Upper lobe of left lung (tissue), 4 donors: ENCODE data around the gene WDR76.

Source experiments
- EP300 ChIP-seq, 4 donors: sonication (generic); formaldehyde crosslinking; IDR thresholded peaks; one replicate each; pipeline ENCODE4 v1.5.1; 2017; ENCODE audit warnings: antibody characterized with exemption in 4 of 4, control low read depth in 2 of 4
- POLR2A ChIP-seq, 4 donors: fragments of 450-650 bp; IDR thresholded peaks; one replicate each; pipeline ENCODE4 v1.5.1; 2016 to 2017; ENCODE audit warnings: antibody characterized with exemption in 4 of 4, mild to moderate bottlenecking in 2 of 4
- POLR2AphosphoS5 ChIP-seq, 2 donors: sonication (generic); formaldehyde crosslinking; IDR thresholded peaks; one replicate each; pipeline ENCODE4 v1.5.1; 2017; ENCODE audit warnings: antibody characterized with exemption in 2 of 2
- TF ChIP-seq, protein P1 (sequence below), 6 experiments: fragments of 450-650 bp in 4 of 6; fragments of 200-600 bp in 2 of 6; sonication (generic) in 2 of 6; IDR thresholded peaks; one replicate each; pipeline ENCODE4 v1.5.1; 2016 to 2019; ENCODE audit warnings: antibody characterized with exemption in 6 of 6

GRCh38 chr15:43826508-43827341, at the start of gene WDR76:
- TF ChIP-seq POLR2A (IDR thresholded peaks at IDR 0.05) = peak in 1 of 4 donors; percentile 47
- no peak for TF ChIP-seq EP300 (IDR thresholded peaks at IDR 0.05)
- TF ChIP-seq, protein P1, sequence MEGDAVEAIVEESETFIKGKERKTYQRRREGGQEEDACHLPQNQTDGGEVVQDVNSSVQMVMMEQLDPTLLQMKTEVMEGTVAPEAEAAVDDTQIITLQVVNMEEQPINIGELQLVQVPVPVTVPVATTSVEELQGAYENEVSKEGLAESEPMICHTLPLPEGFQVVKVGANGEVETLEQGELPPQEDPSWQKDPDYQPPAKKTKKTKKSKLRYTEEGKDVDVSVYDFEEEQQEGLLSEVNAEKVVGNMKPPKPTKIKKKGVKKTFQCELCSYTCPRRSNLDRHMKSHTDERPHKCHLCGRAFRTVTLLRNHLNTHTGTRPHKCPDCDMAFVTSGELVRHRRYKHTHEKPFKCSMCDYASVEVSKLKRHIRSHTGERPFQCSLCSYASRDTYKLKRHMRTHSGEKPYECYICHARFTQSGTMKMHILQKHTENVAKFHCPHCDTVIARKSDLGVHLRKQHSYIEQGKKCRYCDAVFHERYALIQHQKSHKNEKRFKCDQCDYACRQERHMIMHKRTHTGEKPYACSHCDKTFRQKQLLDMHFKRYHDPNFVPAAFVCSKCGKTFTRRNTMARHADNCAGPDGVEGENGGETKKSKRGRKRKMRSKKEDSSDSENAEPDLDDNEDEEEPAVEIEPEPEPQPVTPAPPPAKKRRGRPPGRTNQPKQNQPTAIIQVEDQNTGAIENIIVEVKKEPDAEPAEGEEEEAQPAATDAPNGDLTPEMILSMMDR (IDR thresholded peaks at IDR 0.05) = no peak
- peak in 1 of 2 donors; percentile 58 for TF ChIP-seq POLR2AphosphoS5 (IDR thresholded peaks at IDR 0.05)
